Vagina (tissue), 2 donors: ENCODE results near the gene COMMD4. TPM values are rescaled to one million over a fixed set of nuclear protein-coding genes. Genes with fewer than 3 reads are reported as not detected.
"Not testable (repeated sequence)": the region's sequence is repeated elsewhere in the genome, so short reads cannot be mapped to it uniquely, and the experiment has no call there.

Experiments used
- DNase-seq, 2 donors: peaks; one replicate each; pipeline ENCODE4 v3.0.0-alpha.2; 2017; ENCODE audit errors: extremely low spot score in 2 of 2
- H3K27ac ChIP-seq: fragments of 200-600 bp; sonication (generic); one replicate; pipeline ENCODE4 v1.5.1; 2019
- H3K27me3 ChIP-seq: fragments of 200-600 bp; sonication (generic); one replicate; pipeline ENCODE4 v1.5.1; 2019
- H3K36me3 ChIP-seq, 2 donors: fragments of 200-600 bp; sonication (generic); one replicate each; pipeline ENCODE4 v1.5.1; 2017 to 2019
- H3K4me1 ChIP-seq: fragments of 200-600 bp; sonication (generic); one replicate; pipeline ENCODE4 v1.5.1; 2019
- H3K4me3 ChIP-seq, 2 donors: fragments of 200-600 bp; sonication (generic); 1 replicate in 1 of 2; 2 replicates in 1 of 2; pipeline ENCODE4 v1.5.1; 2016 to 2019
- H3K9me3 ChIP-seq: fragments of 200-600 bp; sonication (generic); one replicate; pipeline ENCODE4 v1.5.1; 2019
- POLR2A ChIP-seq, 2 donors: fragments of 450-650 bp; IDR thresholded peaks; one replicate each; pipeline ENCODE4 v1.6.1; 2017; ENCODE audit warnings: antibody characterized with exemption in 2 of 2, mild to moderate bottlenecking in 2 of 2, moderate library complexity in 2 of 2
- POLR2AphosphoS5 ChIP-seq, 2 donors: sonication (generic); formaldehyde crosslinking; IDR thresholded peaks; one replicate each; pipeline ENCODE4 v1.9.0; 2017; ENCODE audit warnings: antibody characterized with exemption in 2 of 2, mild to moderate bottlenecking in 2 of 2, low read depth in 1 of 2; ENCODE audit not compliant: insufficient read depth in 1 of 2
- intact Hi-C: fragments of 100-400 bp; cut with DNase I; formaldehyde crosslinking; loops from one replicate; pipeline ENCODE4 v1.15.1; 2023
- total RNA-seq: library from RNA; depleted of rRNA; stranded (reverse); fragments of >200 nt; gene quantifications from one replicate; pipeline ENCODE4 v1.2.3, GENCODE V29; 2016
- TF ChIP-seq, protein P1 (sequence below), 3 experiments: fragments of 450-650 bp in 2 of 3; fragments of 200-600 bp in 1 of 3; sonication (generic) in 1 of 3; IDR thresholded peaks; one replicate each; pipeline ENCODE4 v1.5.1; 2017 to 2019; ENCODE audit warnings: antibody characterized with exemption in 3 of 3, mild to moderate bottlenecking in 2 of 3, moderate library complexity in 2 of 3

COMMD4 gene
- total RNA-seq, 1 donor from 2014 or later: 57.5 TPM

DNA sequence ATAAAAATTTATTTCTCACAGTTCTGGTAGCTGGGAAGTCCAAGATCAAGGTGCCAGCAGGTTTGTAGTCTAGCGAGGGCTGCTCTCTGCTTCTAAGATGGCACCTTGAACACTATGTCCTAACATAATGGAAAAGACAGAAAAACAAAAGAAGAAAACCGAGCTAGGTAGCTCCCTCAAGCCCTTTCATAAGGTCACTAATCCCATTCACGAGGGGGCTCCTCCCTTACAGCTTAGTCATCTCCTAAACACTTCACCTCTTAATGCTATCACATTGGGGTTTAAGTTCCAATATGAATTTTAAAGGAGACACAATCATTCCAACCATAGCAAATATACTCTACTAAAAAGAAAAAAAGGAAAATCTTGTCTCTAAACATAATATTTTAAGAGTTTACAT lies 29.7 kb upstream of the COMMD4 start:
- intact Hi-C loops: no loop called here
- no peak overlapping the region for H3K4me3 ChIP-seq
- TF ChIP-seq POLR2A (IDR thresholded peaks at IDR 0.05): no peak
- TF ChIP-seq, protein P1, sequence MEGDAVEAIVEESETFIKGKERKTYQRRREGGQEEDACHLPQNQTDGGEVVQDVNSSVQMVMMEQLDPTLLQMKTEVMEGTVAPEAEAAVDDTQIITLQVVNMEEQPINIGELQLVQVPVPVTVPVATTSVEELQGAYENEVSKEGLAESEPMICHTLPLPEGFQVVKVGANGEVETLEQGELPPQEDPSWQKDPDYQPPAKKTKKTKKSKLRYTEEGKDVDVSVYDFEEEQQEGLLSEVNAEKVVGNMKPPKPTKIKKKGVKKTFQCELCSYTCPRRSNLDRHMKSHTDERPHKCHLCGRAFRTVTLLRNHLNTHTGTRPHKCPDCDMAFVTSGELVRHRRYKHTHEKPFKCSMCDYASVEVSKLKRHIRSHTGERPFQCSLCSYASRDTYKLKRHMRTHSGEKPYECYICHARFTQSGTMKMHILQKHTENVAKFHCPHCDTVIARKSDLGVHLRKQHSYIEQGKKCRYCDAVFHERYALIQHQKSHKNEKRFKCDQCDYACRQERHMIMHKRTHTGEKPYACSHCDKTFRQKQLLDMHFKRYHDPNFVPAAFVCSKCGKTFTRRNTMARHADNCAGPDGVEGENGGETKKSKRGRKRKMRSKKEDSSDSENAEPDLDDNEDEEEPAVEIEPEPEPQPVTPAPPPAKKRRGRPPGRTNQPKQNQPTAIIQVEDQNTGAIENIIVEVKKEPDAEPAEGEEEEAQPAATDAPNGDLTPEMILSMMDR (IDR thresholded peaks at IDR 0.05): no peak
- no peak for TF ChIP-seq POLR2AphosphoS5 (IDR thresholded peaks at IDR 0.05; ENCODE audit: insufficient read depth in 1 of 2, low read depth in 1 of 2)
- DNase-seq: no peak
- no peaks in the 10 kb centered on the region for H3K27me3 ChIP-seq
- H3K9me3 ChIP-seq: no peaks in the 10 kb centered on the region
- H3K27ac ChIP-seq: no peak overlapping the region
- H3K36me3 ChIP-seq: no peaks in the 10 kb centered on the region
- H3K4me1 ChIP-seq: no peaks in the 10 kb centered on the region

DNA sequence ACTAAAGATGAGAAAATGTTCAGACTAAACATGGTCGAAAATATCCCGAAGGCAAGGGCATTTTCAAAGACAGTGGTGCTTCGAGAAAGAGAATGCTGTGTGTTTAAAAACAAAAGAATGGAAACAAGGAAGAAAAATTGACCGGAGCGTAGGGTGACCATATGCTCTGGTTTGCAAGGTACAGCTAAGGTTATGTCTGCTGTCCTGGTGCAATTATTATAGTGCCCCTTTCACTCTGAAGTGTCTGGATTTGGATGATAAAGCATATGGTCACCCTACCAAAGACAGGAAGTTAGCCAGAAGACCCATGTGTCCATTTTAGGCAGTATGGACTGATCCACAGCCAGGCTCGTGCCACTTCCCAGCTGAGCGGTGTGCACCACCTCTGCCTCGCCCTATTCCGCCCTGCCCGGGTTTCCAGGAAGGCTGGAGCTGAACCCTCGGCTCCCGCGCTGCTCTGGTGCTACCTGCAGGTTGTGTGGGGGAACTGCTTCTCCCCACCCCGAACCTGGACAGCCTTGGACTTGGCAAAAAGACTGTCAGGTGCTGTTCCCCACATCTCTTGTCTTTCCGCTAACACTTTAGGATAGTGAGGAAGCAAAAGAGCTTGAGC lies 28.0 kb upstream of the COMMD4 start:
- Histone ChIP-seq H3K27ac (no peak overlapping the region), H3K36me3 (no peaks in the 10 kb centered on the region), H3K9me3 (no peaks in the 10 kb centered on the region), H3K27me3 (no peaks in the 10 kb centered on the region), H3K4me1 (no peaks in the 10 kb centered on the region), H3K4me3 (no peak overlapping the region)
- intact Hi-C loops: no loop called here
- peak in 1 of 2 donors; percentile 89 for DNase-seq
- no peak for TF ChIP-seq POLR2AphosphoS5 (IDR thresholded peaks at IDR 0.05; ENCODE audit: insufficient read depth in 1 of 2, low read depth in 1 of 2)
- TF ChIP-seq, protein P1 (IDR thresholded peaks at IDR 0.05): no peak
- TF ChIP-seq POLR2A (IDR thresholded peaks at IDR 0.05): no peak

DNA sequence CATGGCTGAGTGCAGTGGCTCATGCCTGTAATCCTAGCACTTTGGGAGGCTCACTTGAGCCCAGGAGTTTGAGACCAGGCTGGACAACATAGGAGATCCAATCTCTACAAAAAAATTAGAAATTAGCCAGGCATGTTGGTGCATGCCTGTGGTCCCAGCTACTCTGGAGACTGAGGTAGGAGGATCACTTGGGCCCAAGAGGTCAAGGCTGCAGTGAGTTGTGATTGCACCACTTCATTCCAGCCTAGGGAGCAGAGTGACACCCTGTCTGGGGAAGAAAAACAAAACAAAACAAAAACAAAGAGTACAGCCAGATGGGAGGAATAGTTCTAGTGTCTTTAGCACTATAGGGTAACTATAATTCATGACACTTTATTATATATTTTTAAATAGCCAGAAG lies 26.2 kb upstream of the COMMD4 start:
- Histone ChIP-seq H3K4me1 (no peaks in the 10 kb centered on the region), H3K27me3 (no peaks in the 10 kb centered on the region), H3K27ac (no peak overlapping the region), H3K4me3 (no peak overlapping the region), H3K36me3 (no peaks in the 10 kb centered on the region), H3K9me3 (no peaks in the 10 kb centered on the region)
- DNase-seq: no peak
- intact Hi-C loops: no loop called here
- TF ChIP-seq, protein P1 (IDR thresholded peaks at IDR 0.05): no peak
- TF ChIP-seq POLR2A (IDR thresholded peaks at IDR 0.05) (no peak), POLR2AphosphoS5 (IDR thresholded peaks at IDR 0.05; ENCODE audit: insufficient read depth in 1 of 2, low read depth in 1 of 2) (no peak)

DNA sequence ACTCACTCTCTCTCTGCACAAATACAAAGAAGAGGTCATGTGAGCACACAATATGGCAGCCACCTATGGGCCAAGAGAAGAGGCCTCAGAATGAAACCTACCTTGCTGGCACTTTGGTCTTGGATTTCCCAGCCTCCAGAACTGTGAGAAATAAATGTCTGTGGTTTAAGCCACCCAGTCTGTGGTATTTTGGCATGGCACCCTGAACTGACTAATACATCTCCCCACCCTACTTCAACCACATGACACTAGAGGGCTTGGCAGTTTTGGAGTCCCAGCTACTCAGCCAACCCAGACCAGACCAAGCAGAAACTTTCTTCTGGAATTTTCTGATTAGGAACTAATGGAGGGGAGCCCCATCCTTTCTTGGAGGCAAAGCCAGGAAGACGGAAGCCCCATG lies 23.3 kb upstream of the COMMD4 start:
- H3K9me3 ChIP-seq, H3K4me1 ChIP-seq, intact Hi-C loops, H3K4me3 ChIP-seq, H3K27me3 ChIP-seq, DNase-seq, H3K27ac ChIP-seq, H3K36me3 ChIP-seq: not testable (repeated sequence)

DNA sequence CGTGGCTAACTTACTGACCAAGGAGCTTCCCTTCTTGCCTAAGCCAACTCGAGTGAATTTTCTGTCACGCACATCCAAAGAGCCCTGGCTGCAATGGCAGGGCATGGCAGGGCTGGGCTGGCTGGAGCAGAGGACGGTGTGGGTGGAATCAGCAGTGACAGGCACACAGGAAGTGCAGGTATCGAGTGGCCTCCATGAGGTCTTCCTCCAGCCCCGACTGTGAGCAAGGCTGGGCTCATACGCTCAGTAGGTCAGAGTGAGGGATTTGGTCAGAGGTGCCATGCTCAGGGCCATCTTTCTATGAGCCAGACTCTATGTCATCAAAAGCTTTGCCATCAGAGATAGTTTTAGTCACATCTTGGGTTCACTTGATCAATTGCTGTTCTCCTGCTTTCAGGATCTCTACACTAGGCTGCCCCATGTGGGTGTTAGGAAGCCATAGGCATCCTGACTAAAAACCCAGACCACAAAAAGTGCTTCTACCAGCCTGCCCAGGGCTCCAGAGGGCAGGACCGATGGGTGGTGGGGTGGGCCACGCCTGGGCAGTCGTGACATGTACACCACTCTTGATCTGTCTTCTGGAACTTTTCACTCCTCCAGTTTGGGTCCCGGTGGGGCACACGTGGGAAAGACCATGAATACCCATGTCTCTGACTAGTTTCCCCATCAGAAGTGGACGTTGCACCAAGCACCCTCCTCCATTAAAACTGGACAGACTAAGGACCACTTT lies 22.6 kb upstream of the COMMD4 start:
- TF ChIP-seq POLR2AphosphoS5 (IDR thresholded peaks at IDR 0.05; ENCODE audit: insufficient read depth in 1 of 2, low read depth in 1 of 2) (no peak), POLR2A (IDR thresholded peaks at IDR 0.05) (no peak)
- TF ChIP-seq, protein P1 (IDR thresholded peaks at IDR 0.05): no peak
- no peaks in the 10 kb centered on the region for H3K36me3 ChIP-seq
- no peak overlapping the region for H3K27ac ChIP-seq
- no peaks in the 10 kb centered on the region for H3K9me3 ChIP-seq
- H3K27me3 ChIP-seq: no peaks in the 10 kb centered on the region
- intact Hi-C loops: no loop called here
- no peak overlapping the region for H3K4me3 ChIP-seq
- DNase-seq: no peak
- H3K4me1 ChIP-seq: no peaks in the 10 kb centered on the region
